ENCODE measurements around the gene DPP6. TPM values are rescaled to one million over a fixed set of nuclear protein-coding genes. Genes with fewer than 3 reads are reported as not detected.

The DPP6 gene
- total and polyA plus RNA-seq, 5 donors from 2014 or later = not detected

- Histone ChIP-seq H3K36me3 (ENCODE audit: control insufficient read depth, insufficient read depth, low read length) (no peaks in the 10 kb centered on the region), H3K9me3 (ENCODE audit: control insufficient read depth in 2 of 2, low read length in 2 of 2) (no peaks in the 10 kb centered on the region), H3K4me1 (ENCODE audit: control insufficient read depth, insufficient read depth, low read length, poor library complexity, severe bottlenecking) (no peaks in the 10 kb centered on the region), H3K4me3 (ENCODE audit: low read depth, low read length) (no peak overlapping the region), H3K27ac (ENCODE audit: insufficient read depth, low read length, poor library complexity, severe bottlenecking) (no peak overlapping the region), H3K27me3 (ENCODE audit: control insufficient read depth, insufficient read depth, low read length) (no peaks in the 10 kb centered on the region)
- Mint-ChIP-seq H3K4me3 (no peak overlapping the region), H3K4me1 (no peaks in the 10 kb centered on the region), H3K27ac (no peak overlapping the region), H3K9me3 (peaks cover 0 to 2% (median 0%) of the 10 kb centered on the region in 7 donors), H3K27me3 (no peaks in the 10 kb centered on the region), H3K36me3 (no peaks in the 10 kb centered on the region)
- ATAC-seq (ENCODE audit: low read depth in 2 of 2) (no peak), DNase-seq (no peak)
These were observed 523.3 kb downstream of the DPP6 start for GRCh38 chr7:154575497-154575896.

- H3K36me3 Mint-ChIP-seq = no peaks in the 10 kb centered on the region
- H3K4me1 ChIP-seq (ENCODE audit: control insufficient read depth, insufficient read depth, low read length, poor library complexity, severe bottlenecking) = no peaks in the 10 kb centered on the region
- H3K9me3 Mint-ChIP-seq = peaks cover 0 to 3% (median 0%) of the 10 kb centered on the region in 7 donors
- H3K9me3 ChIP-seq (ENCODE audit: control insufficient read depth in 2 of 2, low read length in 2 of 2) = no peaks in the 10 kb centered on the region
- ATAC-seq (ENCODE audit: low read depth in 2 of 2) (no peak), DNase-seq (no peak)
- H3K4me3 ChIP-seq (ENCODE audit: low read depth, low read length) = no peak overlapping the region
- H3K27ac Mint-ChIP-seq = no peak overlapping the region
- no peaks in the 10 kb centered on the region for H3K27me3 Mint-ChIP-seq
- no peaks in the 10 kb centered on the region for H3K4me1 Mint-ChIP-seq
- no peaks in the 10 kb centered on the region for H3K27me3 ChIP-seq (ENCODE audit: control insufficient read depth, insufficient read depth, low read length)
- H3K36me3 ChIP-seq (ENCODE audit: control insufficient read depth, insufficient read depth, low read length) = no peaks in the 10 kb centered on the region
- no peak overlapping the region for H3K27ac ChIP-seq (ENCODE audit: insufficient read depth, low read length, poor library complexity, severe bottlenecking)
- no peak overlapping the region for H3K4me3 Mint-ChIP-seq
These were observed 524.4 kb downstream of the DPP6 start for GRCh38 chr7:154576604-154577003.

- Mint-ChIP-seq H3K4me3 (no peak overlapping the region), H3K27ac (no peak overlapping the region), H3K9me3 (peaks cover 0 to 4% (median 0%) of the 10 kb centered on the region in 7 donors), H3K36me3 (no peaks in the 10 kb centered on the region), H3K4me1 (no peaks in the 10 kb centered on the region), H3K27me3 (no peaks in the 10 kb centered on the region)
- no peaks in the 10 kb centered on the region for H3K9me3 ChIP-seq (ENCODE audit: control insufficient read depth in 2 of 2, low read length in 2 of 2)
- no peaks in the 10 kb centered on the region for H3K27me3 ChIP-seq (ENCODE audit: control insufficient read depth, insufficient read depth, low read length)
- DNase-seq (no peak), ATAC-seq (ENCODE audit: low read depth in 2 of 2) (no peak)
- H3K36me3 ChIP-seq (ENCODE audit: control insufficient read depth, insufficient read depth, low read length) = no peaks in the 10 kb centered on the region
- no peak overlapping the region for H3K27ac ChIP-seq (ENCODE audit: insufficient read depth, low read length, poor library complexity, severe bottlenecking)
- no peak overlapping the region for H3K4me3 ChIP-seq (ENCODE audit: low read depth, low read length)
- H3K4me1 ChIP-seq (ENCODE audit: control insufficient read depth, insufficient read depth, low read length, poor library complexity, severe bottlenecking) = no peaks in the 10 kb centered on the region
These were observed 525.1 kb downstream of the DPP6 start for GRCh38 chr7:154577141-154577873.

GRCh38 chr7:154578336-154578735, 526.1 kb downstream of the DPP6 start:
- no peaks in the 10 kb centered on the region for H3K4me1 Mint-ChIP-seq
- DNase-seq = no peak
- Histone ChIP-seq H3K27ac (ENCODE audit: insufficient read depth, low read length, poor library complexity, severe bottlenecking) (no peak overlapping the region), H3K36me3 (ENCODE audit: control insufficient read depth, insufficient read depth, low read length) (no peaks in the 10 kb centered on the region), H3K4me1 (ENCODE audit: control insufficient read depth, insufficient read depth, low read length, poor library complexity, severe bottlenecking) (no peaks in the 10 kb centered on the region), H3K4me3 (ENCODE audit: low read depth, low read length) (no peak overlapping the region), H3K9me3 (ENCODE audit: control insufficient read depth in 2 of 2, low read length in 2 of 2) (no peaks in the 10 kb centered on the region), H3K27me3 (ENCODE audit: control insufficient read depth, insufficient read depth, low read length) (no peaks in the 10 kb centered on the region)
- H3K36me3 Mint-ChIP-seq = no peaks in the 10 kb centered on the region
- no peaks in the 10 kb centered on the region for H3K27me3 Mint-ChIP-seq
- H3K4me3 Mint-ChIP-seq = no peak overlapping the region
- ATAC-seq (ENCODE audit: low read depth in 2 of 2) = no peak
- H3K27ac Mint-ChIP-seq = no peak overlapping the region
- H3K9me3 Mint-ChIP-seq = peaks cover 0 to 6% (median 1%) of the 10 kb centered on the region in 7 donors

GRCh38 chr7:154579711-154580110, 527.5 kb downstream of the DPP6 start:
- no peaks in the 10 kb centered on the region for H3K36me3 Mint-ChIP-seq

GRCh38 chr7:154581251-154581890, 529.2 kb downstream of the DPP6 start:
- H3K27me3 ChIP-seq (ENCODE audit: control insufficient read depth, insufficient read depth, low read length) = no peaks in the 10 kb centered on the region
- Mint-ChIP-seq H3K4me3 (no peak overlapping the region), H3K27me3 (no peaks in the 10 kb centered on the region), H3K4me1 (no peaks in the 10 kb centered on the region), H3K27ac (no peak overlapping the region), H3K9me3 (peaks cover 0 to 9% (median 2%) of the 10 kb centered on the region in 7 donors), H3K36me3 (no peaks in the 10 kb centered on the region)
- H3K36me3 ChIP-seq (ENCODE audit: control insufficient read depth, insufficient read depth, low read length) = no peaks in the 10 kb centered on the region
- ATAC-seq (ENCODE audit: low read depth in 2 of 2) = no peak
- DNase-seq = no peak
- no peaks in the 10 kb centered on the region for H3K4me1 ChIP-seq (ENCODE audit: control insufficient read depth, insufficient read depth, low read length, poor library complexity, severe bottlenecking)
- no peak overlapping the region for H3K4me3 ChIP-seq (ENCODE audit: low read depth, low read length)
- H3K9me3 ChIP-seq (ENCODE audit: control insufficient read depth in 2 of 2, low read length in 2 of 2) = no peaks in the 10 kb centered on the region
- no peak overlapping the region for H3K27ac ChIP-seq (ENCODE audit: insufficient read depth, low read length, poor library complexity, severe bottlenecking)

More at GRCh38 chr7:154579711-154580110, 527.5 kb downstream of the DPP6 start:
- H3K9me3 ChIP-seq (ENCODE audit: control insufficient read depth in 2 of 2, low read length in 2 of 2) = no peaks in the 10 kb centered on the region
- H3K36me3 ChIP-seq (ENCODE audit: control insufficient read depth, insufficient read depth, low read length) = no peaks in the 10 kb centered on the region
- no peaks in the 10 kb centered on the region for H3K27me3 ChIP-seq (ENCODE audit: control insufficient read depth, insufficient read depth, low read length)
- no peak for DNase-seq
- no peak overlapping the region for H3K4me3 ChIP-seq (ENCODE audit: low read depth, low read length)
- no peak overlapping the region for H3K27ac ChIP-seq (ENCODE audit: insufficient read depth, low read length, poor library complexity, severe bottlenecking)
- peaks cover 0 to 9% (median 2%) of the 10 kb centered on the region in 7 donors for H3K9me3 Mint-ChIP-seq
- no peak for ATAC-seq (ENCODE audit: low read depth in 2 of 2)
- H3K4me3 Mint-ChIP-seq = no peak overlapping the region
- no peaks in the 10 kb centered on the region for H3K4me1 Mint-ChIP-seq
- no peak overlapping the region for H3K27ac Mint-ChIP-seq
- no peaks in the 10 kb centered on the region for H3K27me3 Mint-ChIP-seq
- H3K4me1 ChIP-seq (ENCODE audit: control insufficient read depth, insufficient read depth, low read length, poor library complexity, severe bottlenecking) = no peaks in the 10 kb centered on the region

GRCh38 chr7:154583454-154583853, 531.3 kb downstream of the DPP6 start:
- H3K27ac Mint-ChIP-seq = no peak overlapping the region
- no peaks in the 10 kb centered on the region for H3K27me3 Mint-ChIP-seq
- Histone ChIP-seq H3K4me3 (ENCODE audit: low read depth, low read length) (no peak overlapping the region), H3K9me3 (ENCODE audit: control insufficient read depth in 2 of 2, low read length in 2 of 2) (no peaks in the 10 kb centered on the region), H3K4me1 (ENCODE audit: control insufficient read depth, insufficient read depth, low read length, poor library complexity, severe bottlenecking) (no peaks in the 10 kb centered on the region), H3K27me3 (ENCODE audit: control insufficient read depth, insufficient read depth, low read length) (no peaks in the 10 kb centered on the region), H3K27ac (ENCODE audit: insufficient read depth, low read length, poor library complexity, severe bottlenecking) (no peak overlapping the region), H3K36me3 (ENCODE audit: control insufficient read depth, insufficient read depth, low read length) (no peaks in the 10 kb centered on the region)
- no peak overlapping the region for H3K4me3 Mint-ChIP-seq
- peaks cover 0 to 13% (median 0%) of the 10 kb centered on the region in 7 donors for H3K9me3 Mint-ChIP-seq
- H3K4me1 Mint-ChIP-seq = no peaks in the 10 kb centered on the region
- ATAC-seq (ENCODE audit: low read depth in 2 of 2) (no peak), DNase-seq (no peak)
- H3K36me3 Mint-ChIP-seq = no peaks in the 10 kb centered on the region
